OCI-M2 (cell line): ENCODE data around the gene TNS1.
"Not testable (repeated sequence)": the region's sequence is repeated elsewhere in the genome, so short reads cannot be mapped to it uniquely, and the experiment has no call there.

ENCODE experiments used
- DNase-seq: peaks from one replicate; lab custom pipeline; 2025; ENCODE audit not compliant: unreplicated experiment; lab: John Stamatoyannopoulos, UW

TNS1 gene

GRCh38 chr2:217788669-217789002, 214.2 kb downstream of the TNS1 start:
- no peak for DNase-seq

GRCh38 chr2:217787160-217787877, 215.5 kb downstream of the TNS1 start:
- no peak for DNase-seq

- DNase-seq, result not testable (repeated sequence)
Measured at GRCh38 chr2:217786560-217786959, 216.2 kb downstream of the TNS1 start.

GRCh38 chr2:217785544-217786045, 217.2 kb downstream of the TNS1 start:
- no peak for DNase-seq

GRCh38 chr2:217784996-217785543, 217.7 kb downstream of the TNS1 start:
- DNase-seq, result no peak

GRCh38 chr2:217783243-217783642, 219.6 kb downstream of the TNS1 start:
- DNase-seq, result no peak

- DNase-seq, result no peak
Measured at GRCh38 chr2:217777906-217778305, 224.9 kb downstream of the TNS1 start.

GRCh38 chr2:217776631-217777030, 226.2 kb downstream of the TNS1 start:
- DNase-seq, result no peak

- no peak for DNase-seq
Measured at GRCh38 chr2:217775920-217776503, 226.8 kb downstream of the TNS1 start.

GRCh38 chr2:217774232-217774631, 228.6 kb downstream of the TNS1 start:
- no peak for DNase-seq

GRCh38 chr2:217773539-217773938, 229.3 kb downstream of the TNS1 start:
- DNase-seq, result no peak

- DNase-seq, result no peak
Measured at GRCh38 chr2:217766356-217766755, 236.4 kb downstream of the TNS1 start.

- no peak for DNase-seq
Measured at GRCh38 chr2:217761645-217762277, 241.0 kb downstream of the TNS1 start.

- DNase-seq, result no peak
Measured at GRCh38 chr2:217759991-217760390, 242.8 kb downstream of the TNS1 start.

GRCh38 chr2:217757108-217757463, 245.7 kb downstream of the TNS1 start:
- DNase-seq, result no peak

GRCh38 chr2:217756375-217757107, 246.3 kb downstream of the TNS1 start:
- DNase-seq, result no peak

GRCh38 chr2:217755027-217755745, 247.6 kb downstream of the TNS1 start:
- DNase-seq, result no peak

- DNase-seq, result no peak
Measured at GRCh38 chr2:217753460-217754200, 249.2 kb downstream of the TNS1 start.

GRCh38 chr2:217752714-217753459, 249.9 kb downstream of the TNS1 start:
- DNase-seq, result no peak
